GM06990 (cell line): ENCODE measurements around the gene GSK3A.
A peak's percentile ranks its signal among the peaks of the same experiment; 100 is the strongest.
"Not testable (repeated sequence)": the region's sequence is repeated elsewhere in the genome, so short reads cannot be mapped to it uniquely, and the experiment has no call there.

Source experiments
- DNase-seq: peaks from one replicate; pipeline ENCODE4 v3.0.0-alpha.2; 2011; ENCODE audit not compliant: insufficient read length; ENCODE audit errors: extremely low read depth
- H3K27me3 ChIP-seq: replicated peaks from 2 replicates; pipeline ENCODE4 v1.6.0; 2011; ENCODE audit warnings: low read length; ENCODE audit not compliant: control insufficient read depth, insufficient read depth
- H3K36me3 ChIP-seq: 2 replicates; pipeline ENCODE4 v1.5.1; 2011; ENCODE audit warnings: low read length; ENCODE audit not compliant: control insufficient read depth, insufficient read depth
- H3K4me3 ChIP-seq: replicated peaks from 2 replicates; pipeline ENCODE4 v1.5.1; 2011; ENCODE audit warnings: low read depth, mild to moderate bottlenecking, control low read depth, low read length
- CTCF ChIP-seq: IDR thresholded peaks from 2 replicates; pipeline ENCODE4 v1.5.1; 2011; ENCODE audit warnings: low read length, control low read depth, mild to moderate bottlenecking, inconsistent platforms; ENCODE audit not compliant: insufficient read depth, poor library complexity, severe bottlenecking

Gene GSK3A

GRCh38 chr19:42268704-42269477 is 26.5 kb upstream of the GSK3A start, which contains the start of gene CIC:
CIC (plus strand) TSS chr19:42269252; CDS start chr19:42271784, 2,532 bp downstream.
- DNase-seq: no peak

GRCh38 chr19:42268142-42268703 is 25.8 kb upstream of the GSK3A start:
- Histone ChIP-seq H3K27me3 (no peaks in the 10 kb centered on the region), H3K4me3 (peak overlapping the region; percentile 77), H3K36me3 (peaks cover 11% of the 10 kb centered on the region)
- TF ChIP-seq CTCF: no peak
- DNase-seq: peak; percentile 99

More at GRCh38 chr19:42268704-42269477, 26.5 kb upstream of the GSK3A start, which contains the start of gene CIC:
- H3K4me3 ChIP-seq: peak within 1 kb of the TSS; percentile 91
- TF ChIP-seq CTCF: no peak
- no peaks in the 10 kb centered on the region for H3K27me3 ChIP-seq
- H3K36me3 ChIP-seq: peaks cover 18% of the 10 kb centered on the region

- Histone ChIP-seq H3K27me3 (no peaks in the 10 kb centered on the region), H3K36me3 (peaks cover 9% of the 10 kb centered on the region), H3K4me3 (peak overlapping the region; percentile 77)
- TF ChIP-seq CTCF: no peak
- DNase-seq: no peak
Observed at GRCh38 chr19:42267644-42268141, 25.3 kb upstream of the GSK3A start.

GRCh38 chr19:42266928-42267603 is 24.7 kb upstream of the GSK3A start:
- H3K36me3 ChIP-seq, DNase-seq, H3K27me3 ChIP-seq, H3K4me3 ChIP-seq: not testable (repeated sequence)

- not testable (repeated sequence) for H3K36me3 ChIP-seq, H3K27me3 ChIP-seq, DNase-seq, H3K4me3 ChIP-seq
Observed at GRCh38 chr19:42266105-42266504, 23.7 kb upstream of the GSK3A start.

GRCh38 chr19:42261763-42262162 is 19.4 kb upstream of the GSK3A start:
- H3K36me3 ChIP-seq: no peaks in the 10 kb centered on the region
- TF ChIP-seq CTCF: no peak
- no peak for DNase-seq
- H3K27me3 ChIP-seq: no peaks in the 10 kb centered on the region
- no peak overlapping the region for H3K4me3 ChIP-seq

GRCh38 chr19:42257842-42258241 is 15.4 kb upstream of the GSK3A start:
- H3K36me3 ChIP-seq, H3K27me3 ChIP-seq, H3K4me3 ChIP-seq, DNase-seq: not testable (repeated sequence)
